ENCODE measurements around the gene MYH11.

The MYH11 gene

DNA sequence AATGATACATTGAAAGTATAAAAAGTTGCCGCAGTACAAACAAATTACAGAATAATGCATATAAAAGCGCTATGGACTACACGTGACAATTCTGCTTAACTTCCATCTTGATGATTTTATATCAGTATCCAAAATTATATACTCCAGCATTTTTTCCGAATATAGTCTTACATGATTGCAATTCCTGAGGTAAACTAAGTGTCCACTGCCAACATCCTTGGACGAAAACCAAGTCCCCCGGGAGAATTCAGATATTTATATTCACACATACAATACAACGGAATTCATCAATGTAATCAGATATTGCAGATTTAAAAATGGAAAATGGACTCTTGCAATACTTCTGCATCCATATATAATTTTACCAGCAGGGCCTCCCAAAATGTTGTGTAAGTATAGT lies 8.9 kb upstream of the MYH11 start:
- DNase-seq (ENCODE audit: low read depth in 2 of 2) = peak; percentile 31 to 48
- TF ChIP-seq CTCF (IDR thresholded peaks at IDR 0.05; ENCODE audit: low read depth, low read length) = no peak
- no peak overlapping the region for H3K4me3 ChIP-seq (replicated peaks in 1 of 2; ENCODE audit: low read depth in 2 of 2, low read length in 2 of 2)

DNA sequence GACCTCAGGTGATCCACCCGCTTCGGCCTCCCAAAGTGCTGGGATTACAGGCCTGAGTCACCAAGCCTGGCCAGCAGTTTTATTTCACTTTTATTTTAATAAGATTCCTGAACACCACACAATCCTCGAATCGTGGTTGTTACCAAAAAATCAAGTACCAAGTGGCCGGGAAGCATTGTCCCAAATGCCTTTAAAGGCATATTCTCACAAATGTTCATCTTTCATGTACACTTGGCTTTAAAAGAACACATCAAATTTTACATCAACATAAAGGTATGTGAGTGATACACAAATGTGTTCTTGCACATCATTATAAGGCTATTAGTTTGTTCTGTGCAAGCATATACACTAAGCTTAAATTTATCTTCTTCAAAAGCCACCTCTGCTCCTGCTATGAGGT lies 8.1 kb upstream of the MYH11 start:
- TF ChIP-seq CTCF (IDR thresholded peaks at IDR 0.05; ENCODE audit: low read depth, low read length) = no peak
- H3K4me3 ChIP-seq (replicated peaks in 1 of 2; ENCODE audit: low read depth in 2 of 2, low read length in 2 of 2) = no peak overlapping the region
- DNase-seq (ENCODE audit: low read depth in 2 of 2) = no peak

GRCh38 chr16:15861996-15862395 lies 5.2 kb upstream of the MYH11 start:
- no peak for DNase-seq (ENCODE audit: low read depth in 2 of 2)
- H3K4me3 ChIP-seq (replicated peaks in 1 of 2; ENCODE audit: low read depth in 2 of 2, low read length in 2 of 2) = no peak overlapping the region
- TF ChIP-seq CTCF (IDR thresholded peaks at IDR 0.05; ENCODE audit: low read depth, low read length) = no peak

DNA sequence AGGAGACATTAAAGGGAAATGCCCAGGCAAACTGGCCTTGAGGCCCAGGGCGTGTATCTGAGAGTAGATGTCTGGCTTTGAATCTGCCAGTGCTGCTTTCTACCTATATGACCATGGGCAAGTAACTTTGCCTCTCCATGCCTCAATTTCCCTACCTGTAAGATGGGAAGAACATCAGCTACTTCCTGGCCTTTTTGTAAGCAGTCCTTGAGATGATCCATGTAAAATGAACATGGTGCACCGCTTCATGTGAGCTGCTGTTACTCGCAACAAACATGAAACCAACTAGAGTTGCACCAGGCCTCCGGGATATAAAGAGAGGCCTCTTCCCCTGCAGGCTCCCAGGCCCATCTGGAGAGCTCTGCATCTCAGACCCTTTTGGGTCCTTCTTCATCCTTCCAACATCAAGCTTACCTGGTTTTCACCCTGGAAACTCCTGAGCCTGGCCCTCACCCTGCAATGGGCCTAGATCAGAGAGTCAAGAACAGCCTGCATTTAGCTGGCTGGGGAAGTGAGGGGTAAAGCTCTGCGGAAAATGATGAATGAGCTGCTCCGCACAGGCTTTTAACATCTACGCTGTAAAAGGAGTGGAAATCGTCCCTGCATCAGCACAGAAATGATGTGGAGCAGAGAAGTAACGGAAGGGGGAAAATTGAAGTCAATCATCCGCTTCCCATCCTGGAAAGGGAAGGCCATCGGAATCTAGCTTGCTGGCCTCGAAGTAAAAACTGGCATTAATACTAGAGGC lies 2.3 kb upstream of the MYH11 start:
- no peak overlapping the region for H3K4me3 ChIP-seq (replicated peaks in 1 of 2; ENCODE audit: low read depth in 2 of 2, low read length in 2 of 2)
- no peak for TF ChIP-seq CTCF (IDR thresholded peaks at IDR 0.05; ENCODE audit: low read depth, low read length)
- DNase-seq (ENCODE audit: low read depth in 2 of 2) = no peak

DNA sequence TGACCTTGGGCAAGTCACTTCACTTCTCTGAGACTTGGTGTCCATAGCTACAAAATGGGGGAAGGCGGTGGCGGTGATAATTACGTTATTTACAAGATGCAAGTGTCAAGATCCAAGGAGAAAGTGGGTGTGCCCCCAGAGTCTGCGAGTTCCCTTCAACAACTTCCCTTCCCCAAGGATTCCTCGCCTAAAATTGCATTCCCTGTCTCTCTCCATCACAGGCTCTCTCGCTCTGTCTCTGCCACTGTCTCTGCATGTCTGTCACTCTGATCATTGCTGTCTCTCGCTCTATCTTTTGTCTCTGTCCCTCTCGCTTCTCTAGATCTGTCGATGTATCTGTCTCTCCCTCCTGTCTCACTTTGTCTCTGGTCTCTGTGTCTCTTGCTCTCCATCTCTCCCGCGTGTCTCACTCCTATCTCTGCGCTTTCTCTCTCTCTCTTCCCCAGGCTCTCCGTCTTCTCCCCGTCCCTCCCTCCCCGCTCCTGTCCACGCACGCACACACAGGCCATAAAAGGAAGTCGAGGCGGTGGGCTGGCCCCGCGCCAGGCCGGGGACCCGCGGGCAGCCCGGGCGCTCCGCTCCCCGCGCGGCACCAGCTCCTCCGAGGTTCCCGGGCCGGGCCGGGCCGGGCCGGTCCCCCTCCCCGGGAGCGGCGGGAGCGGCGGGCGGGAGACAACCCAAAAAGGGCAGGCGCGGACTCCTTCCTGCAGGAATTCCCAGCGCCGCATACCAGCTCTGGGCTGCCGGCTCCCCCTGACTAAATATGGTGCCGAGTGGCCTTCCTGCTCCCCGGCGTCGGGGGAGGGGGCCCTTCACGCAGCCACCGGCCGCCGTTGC lies 1.1 kb upstream of the MYH11 start:
- peak; percentile 9 to 31 for DNase-seq (ENCODE audit: low read depth in 2 of 2)
- H3K4me3 ChIP-seq (replicated peaks in 1 of 2; ENCODE audit: low read depth in 2 of 2, low read length in 2 of 2) = peak overlapping the region; percentile 37 to 39
- no peak for TF ChIP-seq CTCF (IDR thresholded peaks at IDR 0.05; ENCODE audit: low read depth, low read length)

- no peak for TF ChIP-seq CTCF (IDR thresholded peaks at IDR 0.05; ENCODE audit: low read depth, low read length)
- no peak for DNase-seq (ENCODE audit: low read depth in 2 of 2)
- H3K4me3 ChIP-seq (replicated peaks in 1 of 2; ENCODE audit: low read depth in 2 of 2, low read length in 2 of 2) = no peak overlapping the region
Observed at GRCh38 chr16:15856182-15856581, 646 bp downstream of the MYH11 start.
